Testis (tissue), 3 donors: Measurements from ENCODE around the gene B3GAT1. TPM values are rescaled to one million over a fixed set of nuclear protein-coding genes. Genes with fewer than 3 reads are reported as not detected.

Source experiments
- DNase-seq: peaks from one replicate; pipeline ENCODE4 v3.0.0-alpha.2; 2019
- H3K27ac ChIP-seq, 2 donors: fragments of 200-600 bp; sonication (generic); one replicate each; pipeline ENCODE4 v1.5.1; 2019
- H3K27me3 ChIP-seq: fragments of 200-600 bp; sonication (generic); one replicate; pipeline ENCODE4 v1.5.1; 2019
- H3K36me3 ChIP-seq: fragments of 200-600 bp; sonication (generic); one replicate; pipeline ENCODE4 v1.5.1; 2017; ENCODE audit warnings: low read depth; ENCODE audit errors: missing control alignments
- H3K4me1 ChIP-seq: fragments of 200-600 bp; sonication (generic); one replicate; pipeline ENCODE4 v1.5.1; 2019
- H3K4me3 ChIP-seq, 2 donors: fragments of 200-600 bp; sonication (generic); one replicate each; pipeline ENCODE4 v1.5.1; 2017 to 2019
- H3K9me3 ChIP-seq: fragments of 200-600 bp; sonication (generic); one replicate; pipeline ENCODE4 v1.5.1; 2017
- POLR2A ChIP-seq: fragments of 450-650 bp; IDR thresholded peaks from one replicate; pipeline ENCODE4 v1.6.1; 2017; ENCODE audit warnings: antibody characterized with exemption, mild to moderate bottlenecking, moderate library complexity
- WGBS, 2 donors: methylation state at CpG; one replicate each; pipeline ENCODE4 v1.1.5; 2018; 5-methylcytosine and 5-hydroxymethylcytosine counted together
- intact Hi-C: fragments of 100-400 bp; cut with DNase I; formaldehyde crosslinking; loops from one replicate; pipeline ENCODE4 v1.15.1; 2023; ENCODE audit warnings: low total_unique reads
- polyA plus RNA-seq: library from polyadenylated mRNA; stranded (reverse); fragments of 350-450 nt; fragmentation: Illumina TruSeq; extraction: RNeasy Lipid Tissue Mini Kit (QIAGEN cat#74804); gene quantifications from one replicate; pipeline ENCODE4 v1.2.3, GENCODE V29; 2014; ENCODE audit warnings: low read depth, low replicate concordance; ENCODE audit not compliant: insufficient read depth
- total RNA-seq, 2 donors: library from RNA; depleted of rRNA; stranded (reverse); fragments of >200 nt; gene quantifications; one replicate each; pipeline ENCODE4 v1.2.3, GENCODE V29; 2016
- TF ChIP-seq, protein P1 (sequence below), 3 experiments: fragments of 450-650 bp in 2 of 3; fragments of 200-600 bp in 1 of 3; sonication (generic) in 1 of 3; IDR thresholded peaks; one replicate each; pipeline ENCODE4 v1.5.1; 2016 to 2019; ENCODE audit warnings: antibody characterized with exemption in 3 of 3, mild to moderate bottlenecking in 2 of 3, moderate library complexity in 1 of 3

Gene B3GAT1
- total and polyA plus RNA-seq, 3 donors from 2014 or later = 2.7 to 4.3 (median 3.0) TPM

DNA sequence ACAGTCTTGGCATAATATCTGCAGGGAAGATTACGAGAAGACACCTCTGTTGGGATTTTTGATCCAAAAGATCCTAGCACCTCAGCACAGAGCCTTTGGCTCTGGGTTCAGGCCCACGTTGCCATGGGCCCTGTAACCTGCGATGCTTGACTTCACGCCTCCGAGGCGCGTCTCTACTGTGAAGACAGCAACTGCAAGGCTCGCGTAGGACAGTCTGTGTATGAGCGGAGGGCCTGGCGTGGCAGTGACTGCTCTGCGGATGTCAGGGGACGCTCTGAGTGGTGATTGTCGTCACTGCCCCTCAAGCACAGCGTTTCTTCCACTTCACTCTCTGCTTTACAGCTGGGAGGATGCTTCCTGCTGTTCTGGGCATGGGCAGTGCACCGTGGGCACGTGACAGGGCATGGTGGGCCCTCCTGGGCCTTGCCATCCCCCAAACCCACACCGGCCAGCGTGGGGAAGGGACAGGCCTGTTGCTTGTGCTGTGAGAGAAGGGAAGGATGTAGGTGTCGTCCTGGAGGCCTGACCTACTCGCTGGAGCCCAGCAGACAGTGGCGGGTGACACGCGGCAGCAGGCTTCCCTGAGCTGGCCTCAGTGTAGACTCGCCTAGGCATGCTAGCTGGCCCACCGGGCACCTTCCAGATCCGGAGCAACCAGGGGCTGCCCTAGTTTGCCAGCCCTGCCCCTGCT is 53.7 kb downstream of the B3GAT1 start:
- H3K36me3 ChIP-seq = no peaks in the 10 kb centered on the region
- H3K9me3 ChIP-seq = no peaks in the 10 kb centered on the region
- H3K27ac ChIP-seq = no peak overlapping the region
- no peaks in the 10 kb centered on the region for H3K4me1 ChIP-seq
- H3K27me3 ChIP-seq = no peaks in the 10 kb centered on the region
- intact Hi-C loops = no loop called here
- TF ChIP-seq, protein P1, sequence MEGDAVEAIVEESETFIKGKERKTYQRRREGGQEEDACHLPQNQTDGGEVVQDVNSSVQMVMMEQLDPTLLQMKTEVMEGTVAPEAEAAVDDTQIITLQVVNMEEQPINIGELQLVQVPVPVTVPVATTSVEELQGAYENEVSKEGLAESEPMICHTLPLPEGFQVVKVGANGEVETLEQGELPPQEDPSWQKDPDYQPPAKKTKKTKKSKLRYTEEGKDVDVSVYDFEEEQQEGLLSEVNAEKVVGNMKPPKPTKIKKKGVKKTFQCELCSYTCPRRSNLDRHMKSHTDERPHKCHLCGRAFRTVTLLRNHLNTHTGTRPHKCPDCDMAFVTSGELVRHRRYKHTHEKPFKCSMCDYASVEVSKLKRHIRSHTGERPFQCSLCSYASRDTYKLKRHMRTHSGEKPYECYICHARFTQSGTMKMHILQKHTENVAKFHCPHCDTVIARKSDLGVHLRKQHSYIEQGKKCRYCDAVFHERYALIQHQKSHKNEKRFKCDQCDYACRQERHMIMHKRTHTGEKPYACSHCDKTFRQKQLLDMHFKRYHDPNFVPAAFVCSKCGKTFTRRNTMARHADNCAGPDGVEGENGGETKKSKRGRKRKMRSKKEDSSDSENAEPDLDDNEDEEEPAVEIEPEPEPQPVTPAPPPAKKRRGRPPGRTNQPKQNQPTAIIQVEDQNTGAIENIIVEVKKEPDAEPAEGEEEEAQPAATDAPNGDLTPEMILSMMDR (IDR thresholded peaks at IDR 0.05) = no peak
- TF ChIP-seq POLR2A = no peak
- 90 to 96% methylated on average over 19 to 27 of the region's 27 CpGs for WGBS, 2 donors
- no peak overlapping the region for H3K4me3 ChIP-seq
- DNase-seq = no peak

DNA sequence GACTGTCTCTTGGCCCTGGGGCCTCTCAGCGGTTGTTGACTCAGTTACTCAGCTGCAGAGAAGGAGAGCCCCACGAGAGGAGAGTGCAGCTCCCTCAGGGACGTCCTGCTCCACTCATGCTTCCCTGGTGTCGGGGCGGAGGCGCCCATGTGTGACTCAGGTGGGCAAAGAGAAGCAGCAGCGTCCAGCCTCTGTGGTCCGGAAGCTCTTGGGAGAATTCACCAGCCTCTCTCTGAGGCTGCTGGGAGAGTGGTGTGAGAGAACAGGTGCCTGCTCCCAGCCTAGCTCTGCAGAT is 54.5 kb downstream of the B3GAT1 start:
- no peaks in the 10 kb centered on the region for H3K9me3 ChIP-seq
- H3K27me3 ChIP-seq = no peaks in the 10 kb centered on the region
- H3K4me3 ChIP-seq = no peak overlapping the region
- H3K27ac ChIP-seq = no peak overlapping the region
- no peak for DNase-seq
- TF ChIP-seq, protein P1 (IDR thresholded peaks at IDR 0.05) = no peak
- TF ChIP-seq POLR2A = no peak
- H3K4me1 ChIP-seq = no peaks in the 10 kb centered on the region
- intact Hi-C loops = no loop called here
- 89% methylated on average over 8 of the region's 8 CpGs; no CpG with 5 or more reads in 1 of the 2 donors for WGBS, 2 donors
- H3K36me3 ChIP-seq = no peaks in the 10 kb centered on the region

DNA sequence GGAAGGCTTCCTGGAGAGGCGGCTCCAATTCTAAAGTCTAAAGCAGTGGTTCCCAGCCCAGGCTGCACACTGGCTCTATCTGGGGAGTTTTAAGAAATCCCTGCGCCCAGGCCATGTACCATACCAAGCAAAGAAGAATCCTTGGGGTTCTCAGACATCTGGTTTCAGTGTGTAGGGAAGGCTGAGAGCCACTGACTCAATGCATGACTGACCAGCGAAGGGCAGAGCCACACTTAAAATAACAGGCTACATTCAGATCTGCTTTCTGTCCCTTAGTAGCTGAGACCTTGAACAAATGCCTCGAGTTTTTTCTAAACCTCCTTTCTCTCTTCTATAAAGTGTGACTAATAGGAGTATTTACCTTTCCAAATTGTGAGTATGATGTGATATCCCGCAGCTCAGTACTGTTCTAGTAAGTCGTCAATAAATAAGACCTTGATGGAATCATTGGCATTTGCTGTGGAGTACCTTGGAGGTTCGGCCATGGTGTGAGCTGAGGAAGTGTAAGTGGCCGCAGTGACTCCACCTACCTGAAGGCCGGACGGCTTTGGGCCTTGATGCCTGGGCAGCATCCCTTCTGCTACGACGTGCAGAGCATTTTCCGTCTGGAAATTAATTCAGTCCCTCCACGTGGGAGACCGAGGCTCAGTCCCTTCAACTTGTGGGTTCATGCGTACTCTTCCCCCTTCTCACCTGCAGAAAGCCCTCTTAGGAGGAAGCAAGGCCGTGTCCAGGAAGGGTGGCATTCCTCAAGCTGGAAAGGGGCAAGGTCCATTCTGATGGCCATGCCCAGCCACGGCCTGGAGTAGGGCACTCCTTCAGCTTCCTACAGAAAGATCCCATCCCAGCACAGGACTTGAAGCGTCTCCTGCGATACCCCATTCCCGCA is 55.1 kb downstream of the B3GAT1 start:
- intact Hi-C loops = no loop called here
- H3K27me3 ChIP-seq = no peaks in the 10 kb centered on the region
- DNase-seq = no peak
- no peaks in the 10 kb centered on the region for H3K36me3 ChIP-seq
- H3K4me1 ChIP-seq = no peaks in the 10 kb centered on the region
- no peak overlapping the region for H3K27ac ChIP-seq
- TF ChIP-seq POLR2A = no peak
- no peaks in the 10 kb centered on the region for H3K9me3 ChIP-seq
- H3K4me3 ChIP-seq = no peak overlapping the region
- WGBS, 2 donors = 92% methylated on average over 14 to 21 of the region's 21 CpGs

DNA sequence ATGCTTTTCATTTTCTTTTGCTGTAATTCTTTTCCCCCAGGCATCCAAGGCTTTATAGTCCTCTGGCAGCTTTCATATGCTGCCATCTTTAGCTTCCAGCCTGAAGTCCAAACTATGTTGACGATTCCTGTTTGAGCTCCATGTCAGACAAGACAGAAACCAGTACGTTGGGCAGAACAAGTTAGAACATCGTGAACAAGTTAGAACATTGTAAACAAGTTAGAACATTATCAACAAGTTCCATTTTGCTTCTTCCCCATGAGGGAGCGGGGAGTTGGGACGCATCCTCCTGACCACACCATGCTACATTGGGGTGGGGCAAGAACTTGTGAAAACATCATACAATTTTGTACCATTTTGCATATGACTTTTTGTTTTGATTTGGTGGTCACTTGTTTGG is 56.4 kb downstream of the B3GAT1 start:
- WGBS, 2 donors = 92 to 93% methylated on average over 5 of the region's 5 CpGs
- intact Hi-C loops = no loop called here
- no peaks in the 10 kb centered on the region for H3K9me3 ChIP-seq
- no peak for DNase-seq
- no peak overlapping the region for H3K27ac ChIP-seq
- no peaks in the 10 kb centered on the region for H3K36me3 ChIP-seq
- TF ChIP-seq, protein P1 (IDR thresholded peaks at IDR 0.05) = no peak
- no peak for TF ChIP-seq POLR2A
- H3K4me1 ChIP-seq = no peaks in the 10 kb centered on the region
- no peaks in the 10 kb centered on the region for H3K27me3 ChIP-seq
- no peak overlapping the region for H3K4me3 ChIP-seq

DNA sequence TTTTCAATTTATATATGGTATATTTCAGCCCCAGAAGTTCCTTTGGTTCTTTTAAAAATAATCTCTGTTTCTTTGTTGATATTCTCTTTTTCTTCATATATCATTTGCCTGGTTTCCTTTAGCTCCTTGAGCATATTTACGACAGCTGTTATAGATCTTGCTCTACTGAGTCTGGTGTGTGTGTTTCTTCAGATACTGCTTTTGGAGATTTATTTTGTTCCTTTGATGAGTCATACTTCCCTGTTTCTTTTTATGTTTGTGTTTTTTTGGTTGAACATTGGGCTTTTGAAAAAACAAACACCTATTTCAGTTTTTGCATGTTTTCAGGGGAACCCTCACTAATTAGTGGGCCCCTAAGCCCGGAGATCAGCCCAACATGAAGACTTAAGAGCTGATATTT is 56.9 kb downstream of the B3GAT1 start:
- intact Hi-C loops = no loop called here

More for the DNA sequence above, 56.9 kb downstream of the B3GAT1 start:
- Histone ChIP-seq H3K27me3 (no peaks in the 10 kb centered on the region), H3K27ac (no peak overlapping the region), H3K4me3 (no peak overlapping the region), H3K4me1 (no peaks in the 10 kb centered on the region), H3K36me3 (no peaks in the 10 kb centered on the region), H3K9me3 (no peaks in the 10 kb centered on the region)
- WGBS, 2 donors = 49 to 53% methylated on average over 2 of the region's 2 CpGs
- no peak for TF ChIP-seq POLR2A
- TF ChIP-seq, protein P1 (IDR thresholded peaks at IDR 0.05) = no peak
- DNase-seq = no peak
